MCF 10A (cell line): ENCODE results near the gene GFOD1. TPM values are rescaled to one million over a fixed set of nuclear protein-coding genes. Genes with fewer than 3 reads are reported as not detected.

Experiments used
- BruUV-seq: library from RNA; stranded (reverse); fragments of 400-500 nt; replicated peaks from 2 replicates; lab custom pipeline; 2021; lab: Mats Ljungman, UMichigan
- CTCF ChIA-PET: fragments of 300-600 bp; sonication (Branson Sonifier 250); formaldehyde crosslinking; extraction: SDS; loops from one replicate; lab custom pipeline; 2021; ENCODE audit warnings: antibody characterized with exemption, inconsistent platforms; lab: Yijun Ruan, JAX
- POLR2A ChIA-PET: fragments of 300-600, 350-650 bp; sonication (Branson Sonifier 250); formaldehyde crosslinking; extraction: SDS; loops from one replicate; lab custom pipeline; 2020; ENCODE audit warnings: antibody characterized with exemption, inconsistent platforms; lab: Yijun Ruan, JAX
- DNase-seq: peaks from one replicate; pipeline ENCODE4 v3.0.0-alpha.2; 2018; ENCODE audit not compliant: unreplicated experiment
- H3K27ac Mint-ChIP-seq: one replicate; pipeline ENCODE4 v1.8.0; 2022; ENCODE audit warnings: mild to moderate bottlenecking, low read depth, mixed read lengths; ENCODE audit not compliant: unreplicated experiment
- H3K27me3 Mint-ChIP-seq: one replicate; pipeline ENCODE4 v1.8.0; 2022; ENCODE audit warnings: mixed read lengths; ENCODE audit not compliant: insufficient read depth, unreplicated experiment
- H3K36me3 Mint-ChIP-seq: one replicate; pipeline ENCODE4 v1.8.0; 2022; ENCODE audit warnings: mild to moderate bottlenecking, moderate library complexity, mixed read lengths; ENCODE audit not compliant: insufficient read depth, unreplicated experiment
- H3K4me1 Mint-ChIP-seq: one replicate; pipeline ENCODE4 v1.8.0; 2022; ENCODE audit warnings: mixed read lengths; ENCODE audit not compliant: insufficient read depth, unreplicated experiment
- H3K4me3 Mint-ChIP-seq: one replicate; pipeline ENCODE4 v1.8.0; 2022; ENCODE audit warnings: mild to moderate bottlenecking, moderate library complexity, mixed read lengths; ENCODE audit not compliant: unreplicated experiment
- H3K9me3 Mint-ChIP-seq: one replicate; pipeline ENCODE4 v1.8.0; 2022; ENCODE audit warnings: mixed read lengths; ENCODE audit not compliant: unreplicated experiment
- intact Hi-C: fragments of 100-400 bp; cut with micrococcal nuclease; formaldehyde crosslinking; loops from 2 replicates; pipeline ENCODE4 v1.14.1; 2022
- total RNA-seq: library from RNA; stranded (reverse); gene quantifications from 2 replicates; pipeline ENCODE4 v1.2.3, GENCODE V29; 2022
- TF ChIP-seq, protein P1 (sequence below): fragments of 200-600 bp; IDR thresholded peaks from one replicate; pipeline ENCODE4 v1.8.0; 2022; ENCODE audit warnings: antibody characterized with exemption, mild to moderate bottlenecking; ENCODE audit not compliant: unreplicated experiment

GFOD1 gene
- total RNA-seq, 1 experiment from 2014 or later = 9.5 TPM

DNA sequence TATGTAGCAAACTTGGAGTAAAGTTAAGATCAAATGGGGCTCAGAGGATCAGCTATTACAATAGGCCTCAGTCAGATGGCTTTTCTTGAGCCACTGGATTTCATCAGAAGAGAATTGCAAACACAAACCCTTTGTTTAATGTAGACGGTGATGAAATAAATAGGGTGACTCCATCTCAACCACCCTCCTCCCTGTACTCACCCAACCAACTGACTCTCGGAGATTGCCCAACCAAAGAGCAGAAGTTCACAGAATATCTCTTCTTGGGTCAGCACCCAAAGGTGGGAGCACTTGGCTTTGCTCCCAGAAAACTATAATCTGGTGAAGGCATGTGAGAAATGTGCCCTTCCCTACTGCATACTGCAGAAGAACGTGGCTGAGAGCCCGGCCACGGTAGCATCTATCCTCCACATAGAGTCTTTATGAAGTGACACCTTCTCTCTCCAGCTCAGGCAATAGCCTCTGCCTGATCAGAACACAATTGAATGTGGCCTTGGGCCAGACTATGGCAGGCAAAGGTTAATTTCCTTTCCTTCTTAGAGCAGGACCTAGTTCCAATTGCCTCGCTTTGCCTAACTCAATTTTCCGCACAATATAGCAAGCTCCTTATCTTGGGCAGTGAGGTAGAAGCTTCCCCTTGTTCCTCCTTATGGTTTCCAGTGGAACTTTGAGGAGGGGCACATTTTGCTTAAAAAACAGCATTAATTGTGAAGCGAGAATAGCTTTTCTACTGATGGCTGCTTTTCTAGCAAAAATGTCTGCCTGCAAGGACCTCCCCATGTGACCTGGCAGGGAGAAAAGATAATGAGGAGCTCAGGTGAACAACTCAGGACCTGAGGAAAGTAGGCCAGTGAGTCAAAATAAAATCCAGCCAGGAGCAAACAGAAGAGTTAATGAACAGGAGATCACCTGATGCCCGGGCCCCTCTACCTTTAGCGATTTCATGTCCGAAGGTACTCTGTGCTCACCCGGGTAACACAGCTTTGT is 79.4 kb downstream of the GFOD1 start:
- H3K36me3 Mint-ChIP-seq = peaks cover 9% of the 10 kb centered on the region
- DNase-seq = peak; percentile 99
- H3K4me3 Mint-ChIP-seq = peak overlapping the region; percentile 33
- peak overlapping the region; percentile 85 for H3K27ac Mint-ChIP-seq
- ChIA-PET POLR2A (interaction anchor here (0.8 to 5.3 kb wide), 19 partner anchors 9 to 188 kb away, joined by 3 to 49 read pairs (median 4); partner anchors contain the start of genes GFOD1, SIRT5 and TBC1D7), CTCF (interaction anchor here (0.6 to 2.7 kb wide), 4 partner anchors 10 to 154 kb away, joined by 3 to 14 read pairs (median 4); no protein-coding TSS in a partner anchor)
- intact Hi-C loops = loop anchor here (5.0 kb wide), 1 partner anchor 39 kb away; no protein-coding TSS in a partner anchor
- peaks cover 52% of the 10 kb centered on the region for H3K4me1 Mint-ChIP-seq
- H3K9me3 Mint-ChIP-seq = no peaks in the 10 kb centered on the region
- no TSS peak for BruUV-seq
- TF ChIP-seq, protein P1, sequence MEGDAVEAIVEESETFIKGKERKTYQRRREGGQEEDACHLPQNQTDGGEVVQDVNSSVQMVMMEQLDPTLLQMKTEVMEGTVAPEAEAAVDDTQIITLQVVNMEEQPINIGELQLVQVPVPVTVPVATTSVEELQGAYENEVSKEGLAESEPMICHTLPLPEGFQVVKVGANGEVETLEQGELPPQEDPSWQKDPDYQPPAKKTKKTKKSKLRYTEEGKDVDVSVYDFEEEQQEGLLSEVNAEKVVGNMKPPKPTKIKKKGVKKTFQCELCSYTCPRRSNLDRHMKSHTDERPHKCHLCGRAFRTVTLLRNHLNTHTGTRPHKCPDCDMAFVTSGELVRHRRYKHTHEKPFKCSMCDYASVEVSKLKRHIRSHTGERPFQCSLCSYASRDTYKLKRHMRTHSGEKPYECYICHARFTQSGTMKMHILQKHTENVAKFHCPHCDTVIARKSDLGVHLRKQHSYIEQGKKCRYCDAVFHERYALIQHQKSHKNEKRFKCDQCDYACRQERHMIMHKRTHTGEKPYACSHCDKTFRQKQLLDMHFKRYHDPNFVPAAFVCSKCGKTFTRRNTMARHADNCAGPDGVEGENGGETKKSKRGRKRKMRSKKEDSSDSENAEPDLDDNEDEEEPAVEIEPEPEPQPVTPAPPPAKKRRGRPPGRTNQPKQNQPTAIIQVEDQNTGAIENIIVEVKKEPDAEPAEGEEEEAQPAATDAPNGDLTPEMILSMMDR = no peak
- no peaks in the 10 kb centered on the region for H3K27me3 Mint-ChIP-seq

GRCh38 chr6:13407368-13407708 is 80.1 kb downstream of the GFOD1 start:
- Mint-ChIP-seq H3K36me3 (peaks cover 9% of the 10 kb centered on the region), H3K27me3 (no peaks in the 10 kb centered on the region), H3K4me3 (peak overlapping the region; percentile 33), H3K4me1 (peaks cover 52% of the 10 kb centered on the region), H3K9me3 (no peaks in the 10 kb centered on the region), H3K27ac (peak overlapping the region; percentile 85)
- BruUV-seq = no TSS peak
- ChIA-PET CTCF (interaction anchor here (2.7 kb wide), 1 partner anchor 9 kb away, joined by 14 read pairs; no protein-coding TSS in a partner anchor), POLR2A (interaction anchor here (0.9 to 5.3 kb wide), 16 partner anchors 8 to 208 kb away, joined by 3 to 49 read pairs (median 4); partner anchors contain the start of genes GFOD1, NOL7, SIRT5 and TBC1D7)
- DNase-seq = no peak
- TF ChIP-seq, protein P1 = no peak
- intact Hi-C loops = loop anchor here (5.0 kb wide), 1 partner anchor 40 kb away; no protein-coding TSS in a partner anchor

DNA sequence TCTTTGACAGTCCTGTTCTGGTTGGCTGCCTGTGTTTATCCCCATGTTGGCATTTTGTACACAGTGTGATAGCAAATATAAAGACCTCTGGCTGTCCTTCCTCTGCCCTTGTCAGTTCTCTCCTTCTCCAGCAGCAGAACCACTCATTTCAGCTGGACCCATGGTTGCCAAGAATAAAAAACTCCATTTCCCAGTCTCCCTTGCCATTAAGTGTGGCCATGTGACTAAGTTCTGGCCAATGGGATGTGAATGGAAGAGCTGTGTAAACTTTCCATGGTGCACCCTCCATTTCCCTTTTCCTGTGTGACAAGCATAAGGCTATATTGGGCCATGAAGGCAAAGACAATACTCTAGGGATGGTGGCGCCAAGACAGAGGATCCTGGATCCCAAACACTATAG is 80.6 kb downstream of the GFOD1 start:
- TF ChIP-seq, protein P1 = no peak
- CTCF ChIA-PET = interaction anchor here (0.7 to 2.7 kb wide), 3 partner anchors 8 to 93 kb away, joined by 3 to 14 read pairs (median 3); no protein-coding TSS in a partner anchor
- H3K9me3 Mint-ChIP-seq = no peaks in the 10 kb centered on the region
- H3K27ac Mint-ChIP-seq = peak overlapping the region; percentile 85
- no TSS peak for BruUV-seq
- intact Hi-C loops = loop anchor here (5.0 kb wide), 1 partner anchor 41 kb away; no protein-coding TSS in a partner anchor
- POLR2A ChIA-PET = interaction anchor here (0.9 to 5.3 kb wide), 12 partner anchors 8 to 208 kb away, joined by 3 to 49 read pairs (median 4); partner anchors contain the start of genes GFOD1, NOL7, SIRT5 and TBC1D7
- no peak overlapping the region for H3K4me3 Mint-ChIP-seq
- DNase-seq = peak; percentile 33
- H3K4me1 Mint-ChIP-seq = peaks cover 52% of the 10 kb centered on the region
- no peaks in the 10 kb centered on the region for H3K27me3 Mint-ChIP-seq
- peaks cover 9% of the 10 kb centered on the region for H3K36me3 Mint-ChIP-seq
